AG10803 (cell line): ENCODE measurements around the gene SLC27A6.

Experiments
- DNase-seq: peaks from one replicate; pipeline ENCODE4 v3.0.0; 2010; ENCODE audit warnings: low read depth
- H3K4me3 ChIP-seq: 2 replicates; pipeline ENCODE4 v1.5.1; 2011; ENCODE audit warnings: mild to moderate bottlenecking, low read length, control low read depth
- CTCF ChIP-seq: conservative IDR thresholded peaks from 2 replicates; pipeline ENCODE4 v1.5.1; 2011; ENCODE audit warnings: mild to moderate bottlenecking, low read length, control low read depth, inconsistent platforms

SLC27A6 gene

DNA sequence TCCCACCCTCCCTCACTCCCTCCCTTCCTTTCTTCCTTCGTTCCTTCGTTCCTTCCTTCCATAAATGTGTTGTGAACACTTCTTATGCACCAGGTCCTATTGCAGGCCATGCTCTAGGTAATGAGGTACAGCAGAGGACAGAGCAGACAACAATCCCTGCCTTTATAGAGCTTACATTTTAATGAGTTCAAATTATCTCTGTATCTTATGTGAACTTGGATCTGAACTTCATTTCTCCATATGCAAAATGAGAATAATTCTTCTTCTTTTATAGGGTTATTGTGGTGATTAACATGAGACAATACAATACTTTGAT, 37.2 kb downstream of the SLC27A6 start:
- H3K4me3 ChIP-seq = no peak overlapping the region
- DNase-seq = no peak
- TF ChIP-seq CTCF = no peak

DNA sequence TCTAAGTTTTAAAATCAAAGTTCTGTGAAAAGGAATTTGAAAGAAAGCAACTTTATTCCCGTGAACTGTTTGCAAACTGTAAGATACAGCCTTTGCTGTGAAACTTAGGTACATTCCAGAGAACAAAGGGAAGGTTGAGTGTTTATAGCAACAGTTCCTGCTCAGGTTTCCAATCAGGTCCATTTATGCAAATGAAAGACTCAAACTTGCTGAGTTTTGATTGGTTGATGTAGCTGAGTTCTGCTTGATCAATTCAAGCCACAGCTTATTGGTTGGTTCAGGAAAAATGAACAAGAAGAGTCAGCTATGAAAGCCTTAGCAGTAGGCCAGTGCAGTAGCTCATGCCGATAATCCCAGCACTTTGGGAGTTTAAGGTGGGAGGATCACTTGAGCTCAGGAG, 37.9 kb downstream of the SLC27A6 start:
- no peak for DNase-seq
- H3K4me3 ChIP-seq = no peak overlapping the region
- no peak for TF ChIP-seq CTCF

GRCh38 chr5:129014185-129014584, 48.9 kb downstream of the SLC27A6 start:
- H3K4me3 ChIP-seq = no peak overlapping the region
- no peak for DNase-seq
- no peak for TF ChIP-seq CTCF

DNA sequence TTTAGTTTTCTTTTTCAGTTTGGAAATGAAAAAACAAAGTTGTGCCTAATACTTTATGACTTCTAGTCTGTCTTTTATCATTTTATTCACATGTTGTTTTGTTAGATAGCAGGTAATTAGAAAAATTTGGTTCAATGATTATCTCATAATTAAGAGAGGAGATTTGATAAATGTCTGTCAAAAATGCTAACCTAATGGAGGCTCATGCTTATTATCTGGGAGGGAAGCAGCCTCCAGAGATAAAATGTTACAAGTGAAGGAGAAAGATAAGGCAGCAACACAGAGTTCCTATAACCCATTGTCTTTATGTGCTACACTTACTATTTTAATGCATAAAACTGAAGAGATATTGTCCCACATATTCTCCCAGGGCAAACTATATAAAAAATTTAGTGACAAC, 53.5 kb downstream of the SLC27A6 start:
- no peak overlapping the region for H3K4me3 ChIP-seq
- no peak for DNase-seq
- no peak for TF ChIP-seq CTCF

- no peak for TF ChIP-seq CTCF
- no peak overlapping the region for H3K4me3 ChIP-seq
- DNase-seq = no peak
Measured at GRCh38 chr5:129019401-129019908, 54.2 kb downstream of the SLC27A6 start.

- no peak for TF ChIP-seq CTCF
- H3K4me3 ChIP-seq = no peak overlapping the region
- DNase-seq = no peak
Measured at GRCh38 chr5:129020683-129021082, 55.4 kb downstream of the SLC27A6 start.

DNA sequence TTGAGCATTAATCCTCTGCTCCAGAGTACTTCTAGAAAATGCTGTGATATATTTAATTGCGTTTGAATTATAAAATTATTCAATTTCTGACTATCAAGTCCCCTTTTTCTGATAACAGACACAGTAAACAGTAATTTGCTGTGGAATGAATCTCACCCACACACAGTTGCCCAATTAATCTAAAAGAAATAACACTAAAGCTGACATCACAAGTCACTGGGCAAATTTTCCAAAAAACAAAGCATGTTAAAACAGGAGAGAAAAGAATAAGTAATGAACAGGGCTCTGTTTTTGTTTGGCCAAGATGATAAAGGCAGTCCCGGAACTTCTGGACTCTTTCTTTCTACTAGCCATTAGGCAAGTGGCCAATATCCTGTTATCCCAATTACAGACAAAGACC, 56.5 kb downstream of the SLC27A6 start:
- no peak for DNase-seq
- no peak for TF ChIP-seq CTCF
- no peak overlapping the region for H3K4me3 ChIP-seq
